Astrocyte (in vitro differentiated cells and primary cell): ENCODE measurements around the gene VEPH1.

Experiments
- EZH2 ChIP-seq: IDR thresholded peaks from 2 replicates; pipeline ENCODE4 v1.6.1; 2012; ENCODE audit warnings: mild to moderate bottlenecking, low read length, inconsistent platforms; ENCODE audit not compliant: insufficient read depth
- TF ChIP-seq, protein P1 (sequence below): IDR thresholded peaks from 2 replicates; pipeline ENCODE4 v1.5.1; 2011; ENCODE audit warnings: low read depth, mild to moderate bottlenecking, inconsistent platforms, low read length, moderate library complexity; ENCODE audit not compliant: insufficient read depth

DNA sequence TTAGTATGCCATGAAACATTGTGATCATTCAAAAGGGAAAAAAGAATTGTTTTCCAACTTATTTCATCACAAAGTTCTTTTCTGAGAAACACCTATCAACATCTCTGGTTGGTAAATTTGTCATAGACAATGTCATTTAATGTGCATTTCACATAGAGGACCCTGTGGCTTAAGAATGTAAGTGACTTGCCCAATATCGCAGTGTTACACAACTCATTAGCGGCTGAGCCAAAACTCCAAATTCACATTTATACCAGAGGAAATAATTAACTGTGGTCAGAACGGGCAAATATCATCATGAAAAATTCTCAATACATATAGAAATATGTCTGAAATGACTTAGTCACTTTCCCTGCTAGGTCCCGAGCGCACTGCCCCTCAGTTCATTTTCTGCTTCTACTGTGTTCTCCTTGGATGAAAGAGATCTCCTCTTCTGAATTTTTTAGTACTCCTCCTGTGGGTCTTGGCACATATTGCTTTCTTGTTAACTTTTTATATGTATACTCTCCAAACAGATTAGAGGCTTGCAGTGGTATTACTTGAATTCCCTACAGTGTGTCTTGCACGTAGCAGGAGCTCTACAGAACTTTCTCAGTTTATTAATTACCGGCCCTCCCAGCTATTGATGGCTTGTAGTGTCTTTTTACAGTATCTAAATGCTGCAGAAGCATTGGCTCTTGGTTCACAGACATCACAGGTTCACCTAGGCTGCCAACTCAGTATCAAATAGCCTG is 33.5 kb downstream of the VEPH1 start:
- TF ChIP-seq, protein P1, sequence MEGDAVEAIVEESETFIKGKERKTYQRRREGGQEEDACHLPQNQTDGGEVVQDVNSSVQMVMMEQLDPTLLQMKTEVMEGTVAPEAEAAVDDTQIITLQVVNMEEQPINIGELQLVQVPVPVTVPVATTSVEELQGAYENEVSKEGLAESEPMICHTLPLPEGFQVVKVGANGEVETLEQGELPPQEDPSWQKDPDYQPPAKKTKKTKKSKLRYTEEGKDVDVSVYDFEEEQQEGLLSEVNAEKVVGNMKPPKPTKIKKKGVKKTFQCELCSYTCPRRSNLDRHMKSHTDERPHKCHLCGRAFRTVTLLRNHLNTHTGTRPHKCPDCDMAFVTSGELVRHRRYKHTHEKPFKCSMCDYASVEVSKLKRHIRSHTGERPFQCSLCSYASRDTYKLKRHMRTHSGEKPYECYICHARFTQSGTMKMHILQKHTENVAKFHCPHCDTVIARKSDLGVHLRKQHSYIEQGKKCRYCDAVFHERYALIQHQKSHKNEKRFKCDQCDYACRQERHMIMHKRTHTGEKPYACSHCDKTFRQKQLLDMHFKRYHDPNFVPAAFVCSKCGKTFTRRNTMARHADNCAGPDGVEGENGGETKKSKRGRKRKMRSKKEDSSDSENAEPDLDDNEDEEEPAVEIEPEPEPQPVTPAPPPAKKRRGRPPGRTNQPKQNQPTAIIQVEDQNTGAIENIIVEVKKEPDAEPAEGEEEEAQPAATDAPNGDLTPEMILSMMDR = no peak
- TF ChIP-seq EZH2 = no peak
